AG10803 (cell line): Measurements from ENCODE around the gene RBM23.
"Not testable (repeated sequence)": the region's sequence is repeated elsewhere in the genome, so short reads cannot be mapped to it uniquely, and the experiment has no call there.

Experiments
- DNase-seq: peaks from one replicate; pipeline ENCODE4 v3.0.0; 2010; ENCODE audit warnings: low read depth
- H3K4me3 ChIP-seq: 2 replicates; pipeline ENCODE4 v1.5.1; 2011; ENCODE audit warnings: mild to moderate bottlenecking, low read length, control low read depth
- CTCF ChIP-seq: conservative IDR thresholded peaks from 2 replicates; pipeline ENCODE4 v1.5.1; 2011; ENCODE audit warnings: mild to moderate bottlenecking, low read length, control low read depth, inconsistent platforms

The RBM23 gene

GRCh38 chr14:22871224-22872032, 47.5 kb downstream of the RBM23 start, which contains the start of gene LRP10:
Gene LRP10, plus strand, starts transcription at chr14:22871740. Its CDS starts 564 bp downstream, at chr14:22872304.
- peak within 1 kb of the TSS; percentile 82 for H3K4me3 ChIP-seq
- no peak for TF ChIP-seq CTCF
- DNase-seq = peak; percentile 83

DNA sequence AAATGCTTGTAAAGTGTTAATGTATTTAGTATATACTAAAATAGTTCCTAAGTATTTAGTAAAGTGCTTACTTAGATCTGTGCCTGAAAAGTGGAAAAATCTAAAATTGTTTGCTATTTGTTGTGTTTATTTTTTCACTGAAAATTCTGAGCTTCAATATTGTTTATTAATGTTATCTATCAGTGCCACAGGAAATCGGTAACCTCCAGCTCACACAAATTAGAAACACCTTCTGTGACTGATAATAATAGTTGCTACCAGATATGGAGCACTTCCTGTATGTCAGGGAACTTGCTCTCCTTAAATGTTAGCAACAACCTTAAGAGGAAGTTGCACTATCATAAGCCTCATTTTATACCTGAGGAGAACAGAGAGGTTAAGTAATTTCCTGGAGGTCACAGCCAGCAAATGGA, 48.1 kb downstream of the RBM23 start:
- H3K4me3 ChIP-seq = peak overlapping the region; percentile 82
- no peak for DNase-seq

DNA sequence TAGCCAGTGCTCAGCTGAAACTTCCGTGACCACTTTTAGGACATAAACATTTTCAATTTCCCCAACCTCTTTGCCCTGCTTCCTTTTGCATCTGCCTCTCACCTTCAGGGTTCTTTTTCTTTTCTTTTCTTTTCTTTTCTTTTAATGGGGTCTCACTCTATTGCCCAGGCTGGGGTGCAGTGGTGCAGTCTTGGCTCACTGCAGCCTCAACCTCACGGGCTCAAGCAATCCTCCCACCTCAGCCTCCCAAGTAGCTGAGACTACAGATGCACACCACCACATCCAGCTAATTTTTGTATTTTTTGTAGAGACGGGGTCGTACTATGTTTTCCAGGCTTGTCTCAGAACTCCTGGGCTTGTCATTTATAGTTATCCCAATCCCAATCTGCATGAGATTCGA, 52.1 kb downstream of the RBM23 start:
- DNase-seq = no peak
- no peak for TF ChIP-seq CTCF
- H3K4me3 ChIP-seq = no peak overlapping the region

More for the DNA sequence above, 48.1 kb downstream of the RBM23 start:
- no peak for TF ChIP-seq CTCF

- no peak overlapping the region for H3K4me3 ChIP-seq
- peak; percentile 19 for TF ChIP-seq CTCF
- DNase-seq = no peak
Measured at GRCh38 chr14:22865424-22866405, 53.2 kb downstream of the RBM23 start.

- no peak for TF ChIP-seq CTCF
- no peak overlapping the region for H3K4me3 ChIP-seq
- no peak for DNase-seq
Measured at GRCh38 chr14:22864979-22865378, 54.0 kb downstream of the RBM23 start.

GRCh38 chr14:22861651-22862050, 57.3 kb downstream of the RBM23 start:
- DNase-seq = no peak
- no peak for TF ChIP-seq CTCF
- no peak overlapping the region for H3K4me3 ChIP-seq

DNA sequence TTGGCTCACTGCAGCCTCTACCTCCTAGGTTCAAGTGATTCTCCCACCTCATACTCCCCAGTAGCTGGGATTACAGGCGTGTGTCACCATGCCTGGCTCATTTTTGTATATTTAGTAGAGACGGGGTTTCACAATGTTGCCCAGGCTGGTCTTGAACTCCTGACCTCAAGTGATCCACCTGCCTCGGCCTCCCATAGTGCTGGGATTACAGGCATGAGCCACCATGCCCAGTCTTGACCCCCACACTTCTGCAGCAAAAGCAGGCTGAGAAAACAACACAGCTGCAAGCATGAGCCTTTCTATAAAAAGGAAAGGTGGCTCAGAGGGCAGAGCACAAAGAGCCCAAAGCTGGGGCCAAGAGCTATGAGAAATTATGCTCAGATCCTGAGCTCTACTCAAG, 58.6 kb downstream of the RBM23 start:
- H3K4me3 ChIP-seq, DNase-seq: not testable (repeated sequence)
